ACHN (cell line): Measurements from ENCODE around the gene MYO9A.
"Not testable (repeated sequence)": the region's sequence is repeated elsewhere in the genome, so short reads cannot be mapped to it uniquely, and the experiment has no call there.

ENCODE experiments used
- DNase-seq: peaks from one replicate; pipeline ENCODE4 v3.0.0-alpha.2; 2015
- in situ Hi-C: cut with HindIII; loops from 2 replicates; pipeline ENCODE4 v1.10.0; 2017; ENCODE audit warnings: low sequenced_read_pairs, low pct_ligation_motif_present, low pct_unique_long_range_greater_than_20kb

Gene MYO9A

GRCh38 chr15:71925145-71925544 lies 192.8 kb downstream of the MYO9A start:
- no peak for DNase-seq
- in situ Hi-C loops: no loop called here

- DNase-seq: no peak
- in situ Hi-C loops: no loop called here
Observed at GRCh38 chr15:71921191-71921590, 196.8 kb downstream of the MYO9A start.

- in situ Hi-C loops: no loop called here
Observed at GRCh38 chr15:71920573-71920972, 197.4 kb downstream of the MYO9A start.

GRCh38 chr15:71916834-71917233 lies 201.1 kb downstream of the MYO9A start:
- in situ Hi-C loops: no loop called here
- DNase-seq: no peak

More at GRCh38 chr15:71920573-71920972, 197.4 kb downstream of the MYO9A start:
- DNase-seq: no peak

- DNase-seq: no peak
- in situ Hi-C loops: no loop called here
Observed at GRCh38 chr15:71914092-71914491, 203.9 kb downstream of the MYO9A start.

GRCh38 chr15:71899674-71900073 lies 218.3 kb downstream of the MYO9A start:
- in situ Hi-C loops: no loop called here
- no peak for DNase-seq

- in situ Hi-C loops: no loop called here
- DNase-seq: no peak
Observed at GRCh38 chr15:71893691-71894090, 224.3 kb downstream of the MYO9A start.

- in situ Hi-C loops: no loop called here
- DNase-seq: no peak
Observed at GRCh38 chr15:71892335-71892734, 225.6 kb downstream of the MYO9A start.

GRCh38 chr15:71891026-71891425 lies 226.9 kb downstream of the MYO9A start:
- DNase-seq: no peak
- in situ Hi-C loops: no loop called here

- in situ Hi-C loops: no loop called here
- no peak for DNase-seq
Observed at GRCh38 chr15:71889947-71890346, 228.0 kb downstream of the MYO9A start.

GRCh38 chr15:71889385-71889784 lies 228.6 kb downstream of the MYO9A start:
- in situ Hi-C loops: no loop called here
- DNase-seq: no peak

- in situ Hi-C loops: no loop called here
- no peak for DNase-seq
Observed at GRCh38 chr15:71888797-71889196, 229.2 kb downstream of the MYO9A start.

- in situ Hi-C loops: no loop called here
- DNase-seq: no peak
Observed at GRCh38 chr15:71885390-71885789, 232.6 kb downstream of the MYO9A start.

- no peak for DNase-seq
- in situ Hi-C loops: no loop called here
Observed at GRCh38 chr15:71883447-71883846, 234.5 kb downstream of the MYO9A start.

GRCh38 chr15:71880276-71880675 lies 237.7 kb downstream of the MYO9A start:
- no peak for DNase-seq

GRCh38 chr15:71874245-71874644 lies 243.7 kb downstream of the MYO9A start:
- in situ Hi-C loops: no loop called here
- no peak for DNase-seq

More at GRCh38 chr15:71880276-71880675, 237.7 kb downstream of the MYO9A start:
- in situ Hi-C loops: no loop called here

GRCh38 chr15:71858232-71858631 lies 259.7 kb downstream of the MYO9A start:
- DNase-seq, in situ Hi-C loops: not testable (repeated sequence)

- in situ Hi-C loops: no loop called here
- DNase-seq: no peak
Observed at GRCh38 chr15:71853543-71853942, 264.4 kb downstream of the MYO9A start.

- DNase-seq: no peak
- in situ Hi-C loops: no loop called here
Observed at GRCh38 chr15:71844916-71845315, 273.0 kb downstream of the MYO9A start.

GRCh38 chr15:71841563-71841962 lies 276.4 kb downstream of the MYO9A start:
- in situ Hi-C loops: no loop called here

GRCh38 chr15:71830981-71831380 lies 287.0 kb downstream of the MYO9A start:
- DNase-seq: no peak
- in situ Hi-C loops: no loop called here

More at GRCh38 chr15:71841563-71841962, 276.4 kb downstream of the MYO9A start:
- no peak for DNase-seq
